ENCODE results near the gene SLC49A3. TPM values are rescaled to one million over a fixed set of nuclear protein-coding genes. Genes with fewer than 3 reads are reported as not detected.
"Not testable (repeated sequence)": the region's sequence is repeated elsewhere in the genome, so short reads cannot be mapped to it uniquely, and the experiment has no call there.

SLC49A3 gene
- 10 to 100 TPM in 2 of 3 donors, 1 to 10 TPM in 1; 6.5 to 14.6 (median 10.3) TPM for polyA plus RNA-seq

DNA sequence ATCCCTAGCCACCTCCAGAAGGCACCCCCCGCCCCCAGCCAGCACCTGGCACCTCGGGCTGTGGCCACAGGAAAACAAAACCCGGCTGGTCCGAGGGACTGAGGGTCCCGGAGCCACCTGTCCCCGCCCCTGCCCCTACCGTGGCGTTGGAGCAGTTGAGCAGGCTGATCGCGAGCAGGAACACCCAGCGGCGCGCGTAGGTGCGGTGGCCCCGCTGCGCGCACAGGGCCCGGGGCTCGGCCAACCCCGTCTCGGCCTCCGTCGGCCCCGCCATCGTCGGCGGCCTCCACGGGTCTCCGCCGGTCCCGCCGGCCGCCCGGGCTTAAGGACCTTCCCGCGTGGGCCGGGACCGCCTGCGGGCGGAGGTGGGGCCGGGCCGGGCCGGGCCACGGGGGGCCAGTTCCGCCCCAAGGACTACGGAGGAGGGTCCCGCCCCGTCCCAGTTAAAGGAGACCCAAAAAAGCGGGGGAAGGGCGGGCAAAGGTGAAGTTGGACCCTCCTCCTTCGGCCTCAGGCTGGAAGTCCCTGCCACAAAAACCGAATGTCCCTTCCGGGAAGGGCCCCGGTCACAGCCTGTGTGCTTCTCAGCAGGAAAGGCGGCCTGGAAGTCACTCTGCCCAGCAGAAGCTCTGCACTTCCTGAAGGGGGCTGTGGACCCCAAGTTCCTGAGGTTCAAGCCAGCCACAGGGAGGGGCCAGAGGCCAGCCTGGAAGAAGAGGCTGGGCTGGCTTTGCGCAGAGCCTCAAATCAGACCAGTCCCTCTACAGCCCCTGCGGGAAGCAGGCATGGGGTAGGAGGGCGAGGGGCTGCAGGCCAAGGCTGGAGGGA is at the start of gene SLC49A3:
Gene SLC49A3, minus strand, starts transcription at position 298 of the 828 bp plus-strand sequence. Its CDS starts 24 bp downstream, at position 274.
- 6 to 22% (median 9%) methylated on average over 37 to 59 of the region's 59 CpGs for WGBS, 3 donors
- no peak within 1 kb of the TSS for H3K27ac ChIP-seq (ENCODE audit: low read depth, low read length)

DNA sequence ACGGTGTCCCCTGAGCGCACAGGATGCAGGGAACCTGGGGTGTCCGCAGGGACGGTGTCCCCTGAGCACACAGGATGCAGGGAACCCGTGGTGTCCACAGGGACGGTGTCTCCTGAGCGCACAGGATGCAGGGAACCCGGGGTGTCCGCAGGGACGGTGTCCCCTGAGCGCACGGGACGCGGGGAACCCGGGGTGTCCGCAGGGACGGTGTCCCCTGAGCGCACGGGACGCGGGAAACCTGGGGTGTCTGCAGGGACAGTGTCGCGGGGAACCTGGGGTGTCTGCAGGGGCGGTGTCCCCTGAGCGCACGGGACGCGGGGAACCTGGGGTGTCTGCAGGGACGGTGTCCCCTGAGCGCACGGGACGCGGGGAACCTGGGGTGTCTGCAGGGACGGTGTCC is 47.6 kb upstream of the SLC49A3 start:
- not testable (repeated sequence) for H3K27ac ChIP-seq (ENCODE audit: low read depth, low read length)
- 95 to 96% (median 96%) methylated on average over 19 to 33 of the region's 34 CpGs for WGBS, 3 donors

DNA sequence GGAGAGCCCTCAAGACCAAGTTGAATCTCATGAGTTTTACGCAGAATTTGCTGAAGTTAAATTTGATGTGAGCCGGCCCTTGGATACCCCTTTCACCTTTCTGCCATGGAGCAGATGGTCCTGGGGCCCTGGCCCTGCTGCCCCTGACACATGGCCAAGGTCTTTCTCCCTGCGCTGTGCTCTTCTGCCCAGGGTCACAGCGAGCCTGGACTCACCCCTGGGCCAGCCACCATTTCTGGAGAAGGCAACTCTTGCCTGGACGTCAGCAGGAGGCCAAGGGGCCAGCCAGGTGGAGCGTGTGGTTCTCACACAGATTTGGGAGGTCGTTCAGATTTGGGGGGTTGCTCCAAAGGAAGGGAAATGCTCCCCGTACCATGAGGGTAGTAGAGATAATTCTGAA is 46.6 kb upstream of the SLC49A3 start:
- 95 to 98% (median 96%) methylated on average over 8 of the region's 8 CpGs for WGBS, 3 donors
- H3K27ac ChIP-seq (ENCODE audit: low read depth, low read length): no peak overlapping the region

DNA sequence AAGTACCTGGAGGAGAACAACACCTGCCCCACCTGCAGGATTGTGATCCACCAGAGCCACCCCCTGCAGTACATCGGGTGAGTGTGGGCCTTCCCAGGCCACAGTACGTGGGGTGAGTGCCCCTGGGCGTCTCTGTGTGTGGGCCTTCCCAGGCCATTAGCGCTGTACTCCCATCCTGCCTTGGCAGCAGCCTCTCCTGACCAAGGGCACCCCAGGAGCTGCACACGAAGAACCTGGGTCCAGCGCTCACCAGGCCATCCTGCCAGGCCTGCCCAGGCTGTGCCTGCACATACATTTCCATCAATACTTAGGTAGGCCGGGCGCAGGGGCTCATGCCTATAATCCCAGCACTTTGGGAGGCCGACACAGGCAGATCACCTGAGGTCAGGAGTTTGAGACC is 46.0 kb upstream of the SLC49A3 start:
- 93 to 95% (median 93%) methylated on average over 9 of the region's 9 CpGs for WGBS, 3 donors
- H3K27ac ChIP-seq (ENCODE audit: low read depth, low read length): no peak overlapping the region

DNA sequence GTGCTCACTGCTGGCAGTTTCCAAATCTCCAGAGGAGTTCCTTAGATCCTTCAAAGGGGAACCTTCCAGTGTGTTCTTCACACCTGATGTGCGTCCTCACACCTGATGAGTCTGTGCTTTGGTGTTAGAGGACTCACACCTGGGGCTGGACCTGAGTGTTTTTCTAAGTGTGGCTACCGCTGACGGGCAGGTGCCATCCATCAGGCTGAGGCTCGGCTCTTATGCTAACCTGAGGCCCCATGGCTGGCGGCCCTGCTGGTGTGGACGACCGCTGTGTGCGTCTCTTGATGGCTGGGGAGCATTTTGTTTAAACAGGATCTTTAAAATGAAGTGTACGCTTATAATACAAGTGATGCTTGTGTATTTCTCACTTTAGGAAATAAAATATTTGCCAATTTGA is 45.1 kb upstream of the SLC49A3 start:
- 92 to 96% (median 96%) methylated on average over 9 of the region's 9 CpGs for WGBS, 3 donors
- H3K27ac ChIP-seq (ENCODE audit: low read depth, low read length): no peak overlapping the region

DNA sequence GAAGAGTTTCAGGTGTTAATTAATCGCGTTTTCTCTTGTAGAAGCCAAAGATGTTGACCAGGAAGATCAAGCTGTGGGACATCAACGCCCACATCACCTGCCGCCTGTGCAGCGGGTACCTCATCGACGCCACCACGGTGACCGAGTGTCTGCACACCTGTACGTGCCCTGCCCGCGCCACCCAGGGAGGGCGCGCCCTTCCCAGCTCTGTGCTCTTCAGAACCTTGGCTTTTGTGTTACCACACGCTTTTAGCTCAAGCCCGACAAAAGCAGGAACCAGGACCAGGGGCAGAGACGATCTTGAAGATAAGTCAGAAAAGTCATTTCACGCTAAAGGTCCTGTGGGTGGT is 44.7 kb upstream of the SLC49A3 start:
- no peak overlapping the region for H3K27ac ChIP-seq (ENCODE audit: low read depth, low read length)
- 91 to 96% (median 96%) methylated on average over 18 of the region's 18 CpGs for WGBS, 3 donors

DNA sequence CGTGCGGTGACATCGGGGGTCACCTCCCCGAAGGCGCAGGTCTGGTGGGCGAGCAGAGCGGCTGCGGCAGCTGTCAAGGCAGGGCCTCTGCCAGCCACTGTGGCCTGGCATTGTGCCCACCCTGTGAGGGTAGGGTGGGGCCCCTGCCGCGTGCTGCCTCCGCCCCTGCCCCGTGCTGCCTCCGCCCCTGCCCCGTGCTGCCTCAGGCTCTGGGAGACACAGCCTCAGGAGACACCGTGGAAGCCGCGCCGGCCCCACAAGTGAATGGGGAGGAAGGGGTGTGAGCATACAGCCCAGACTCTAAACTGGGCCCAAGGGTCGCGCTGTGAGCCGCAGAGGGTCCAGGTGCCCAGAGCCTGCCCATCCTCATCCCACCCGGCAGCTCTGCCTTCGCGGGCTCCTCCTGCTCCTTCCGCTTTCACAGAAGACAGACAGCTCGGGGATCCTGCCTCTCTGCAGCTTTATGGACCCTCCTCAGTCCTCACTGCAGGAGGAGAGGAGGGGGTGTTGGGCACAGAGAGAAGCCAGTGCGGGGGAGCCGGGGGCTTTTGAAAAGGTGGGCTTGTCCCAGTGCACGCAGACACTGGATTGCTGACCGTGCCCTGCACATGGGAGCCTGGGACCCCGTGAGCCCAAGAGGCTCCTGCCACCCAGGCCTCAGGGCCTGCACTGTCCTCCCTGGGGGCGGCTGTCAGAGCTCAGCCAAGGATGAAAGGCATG is 44.1 kb upstream of the SLC49A3 start:
- no peak overlapping the region for H3K27ac ChIP-seq (ENCODE audit: low read depth, low read length)
- 86 to 89% (median 86%) methylated on average over 31 to 32 of the region's 32 CpGs for WGBS, 3 donors

DNA sequence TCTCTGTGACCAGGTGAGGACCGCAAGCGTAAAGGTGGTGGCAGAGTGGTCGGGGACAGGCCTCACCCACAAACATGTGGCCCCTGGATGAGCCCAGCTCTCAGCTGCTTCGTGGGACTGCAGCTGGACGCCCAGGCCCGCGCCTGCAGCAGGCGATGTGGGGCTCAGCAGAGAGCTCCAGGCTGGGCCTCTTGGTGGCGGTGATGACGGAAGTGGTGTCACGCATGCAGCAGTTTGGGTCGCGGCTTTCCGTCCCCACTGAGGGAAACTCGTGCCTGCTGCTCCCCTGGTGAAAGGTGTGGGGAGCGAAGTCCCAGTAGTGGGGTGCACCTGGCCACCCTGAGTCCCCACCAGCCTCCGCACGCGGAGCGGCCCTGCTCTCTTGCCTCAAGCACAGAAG is 43.5 kb upstream of the SLC49A3 start:
- 85 to 96% (median 88%) methylated on average over 20 of the region's 20 CpGs for WGBS, 3 donors
- no peak overlapping the region for H3K27ac ChIP-seq (ENCODE audit: low read depth, low read length)

DNA sequence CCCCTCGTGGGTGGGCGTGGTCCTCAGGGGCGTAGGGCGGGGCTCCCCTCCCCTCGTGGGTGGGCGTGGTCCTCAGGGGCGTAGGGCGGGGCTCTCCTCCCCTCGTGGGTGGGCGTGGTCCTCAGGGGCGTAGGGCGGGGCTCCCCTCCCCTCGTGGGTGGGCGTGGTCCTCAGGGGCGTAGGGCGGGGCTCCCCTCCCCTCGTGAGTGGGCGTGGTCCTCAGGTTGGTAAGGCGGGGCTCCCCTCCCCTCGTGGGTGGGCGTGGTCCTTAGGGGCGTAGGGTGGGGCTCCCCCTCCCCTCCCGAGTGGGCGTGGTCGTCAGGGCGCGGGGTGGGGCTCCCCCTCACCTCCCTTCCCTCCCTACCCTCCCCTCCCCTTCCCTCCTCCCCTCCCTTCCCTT is 43.0 kb upstream of the SLC49A3 start:
- H3K27ac ChIP-seq (ENCODE audit: low read depth, low read length): not testable (repeated sequence)
- 82 to 87% (median 83%) methylated on average over 8 to 26 of the region's 27 CpGs for WGBS, 3 donors

DNA sequence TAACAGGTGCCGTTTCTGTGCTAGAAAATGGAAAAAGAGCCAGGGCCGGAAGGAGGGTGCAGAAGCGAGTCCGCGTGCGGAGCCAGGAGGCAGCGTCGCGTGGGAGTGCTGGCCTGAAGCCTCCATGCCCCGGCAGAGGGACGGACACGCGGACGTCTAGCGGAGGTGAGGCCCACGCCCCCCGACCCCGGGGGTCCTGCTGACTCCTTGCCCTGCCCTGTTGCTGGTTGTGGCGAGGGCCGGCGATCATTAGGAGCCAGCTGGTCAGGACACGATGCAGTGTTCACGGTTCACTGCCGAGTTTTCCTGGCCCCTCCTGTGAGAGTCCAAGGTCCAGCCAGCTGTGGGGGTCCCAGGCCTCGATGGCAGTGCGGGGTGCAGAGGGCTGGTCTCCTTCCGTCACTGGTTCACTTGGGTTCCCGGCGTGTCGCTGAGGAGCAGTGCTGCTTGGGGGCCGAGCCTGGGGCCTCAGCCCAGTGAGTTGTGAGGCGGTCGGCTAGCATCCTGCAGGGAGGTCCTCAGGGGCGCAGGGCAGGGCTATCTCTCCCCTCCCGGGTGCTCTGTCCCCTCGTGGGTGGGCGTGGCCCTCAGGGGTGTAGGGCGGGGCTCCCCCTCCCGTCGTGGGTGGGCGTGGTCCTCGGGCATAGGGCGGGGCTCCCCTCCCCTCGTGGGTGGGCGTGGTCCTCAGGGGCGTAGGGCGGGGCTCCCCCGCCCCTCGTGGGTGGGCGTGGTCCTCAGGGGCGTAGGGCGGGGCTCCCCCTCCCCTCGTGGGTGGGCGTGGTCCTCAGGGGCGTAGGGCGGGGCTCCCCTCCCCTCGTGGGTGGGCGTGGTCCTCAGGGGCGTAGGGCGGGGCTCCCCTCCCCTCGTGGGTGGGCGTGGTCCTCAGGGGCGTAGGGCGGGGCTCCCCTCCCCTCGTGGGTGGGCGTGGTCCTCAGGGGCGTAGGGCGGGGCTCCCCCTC is 42.3 kb upstream of the SLC49A3 start:
- 92 to 96% (median 94%) methylated on average over 38 to 54 of the region's 68 CpGs for WGBS, 3 donors
- not testable (repeated sequence) for H3K27ac ChIP-seq (ENCODE audit: low read depth, low read length)

DNA sequence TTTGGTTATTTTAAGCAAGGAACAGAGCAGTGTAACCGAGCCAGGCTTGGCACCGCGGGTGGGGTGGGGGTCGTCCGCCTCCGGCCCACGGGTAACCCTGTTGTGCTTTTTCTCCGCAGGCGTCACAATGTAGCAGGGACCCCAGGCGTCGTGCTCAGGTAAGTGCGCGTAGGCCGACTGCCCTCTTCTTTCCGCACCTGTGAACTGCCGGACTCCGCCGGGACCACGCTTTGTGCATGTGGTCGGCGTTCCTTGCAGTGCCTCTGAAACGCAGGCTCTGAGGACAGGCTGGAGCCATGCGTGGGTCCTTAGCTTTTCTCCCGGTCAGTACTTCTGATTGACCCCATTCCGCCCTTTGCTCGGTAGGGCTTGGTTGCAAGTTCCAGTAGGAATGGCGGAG is 41.6 kb upstream of the SLC49A3 start:
- 97% methylated on average over 21 to 27 of the region's 27 CpGs for WGBS, 3 donors
- H3K27ac ChIP-seq (ENCODE audit: low read depth, low read length): no peak overlapping the region

DNA sequence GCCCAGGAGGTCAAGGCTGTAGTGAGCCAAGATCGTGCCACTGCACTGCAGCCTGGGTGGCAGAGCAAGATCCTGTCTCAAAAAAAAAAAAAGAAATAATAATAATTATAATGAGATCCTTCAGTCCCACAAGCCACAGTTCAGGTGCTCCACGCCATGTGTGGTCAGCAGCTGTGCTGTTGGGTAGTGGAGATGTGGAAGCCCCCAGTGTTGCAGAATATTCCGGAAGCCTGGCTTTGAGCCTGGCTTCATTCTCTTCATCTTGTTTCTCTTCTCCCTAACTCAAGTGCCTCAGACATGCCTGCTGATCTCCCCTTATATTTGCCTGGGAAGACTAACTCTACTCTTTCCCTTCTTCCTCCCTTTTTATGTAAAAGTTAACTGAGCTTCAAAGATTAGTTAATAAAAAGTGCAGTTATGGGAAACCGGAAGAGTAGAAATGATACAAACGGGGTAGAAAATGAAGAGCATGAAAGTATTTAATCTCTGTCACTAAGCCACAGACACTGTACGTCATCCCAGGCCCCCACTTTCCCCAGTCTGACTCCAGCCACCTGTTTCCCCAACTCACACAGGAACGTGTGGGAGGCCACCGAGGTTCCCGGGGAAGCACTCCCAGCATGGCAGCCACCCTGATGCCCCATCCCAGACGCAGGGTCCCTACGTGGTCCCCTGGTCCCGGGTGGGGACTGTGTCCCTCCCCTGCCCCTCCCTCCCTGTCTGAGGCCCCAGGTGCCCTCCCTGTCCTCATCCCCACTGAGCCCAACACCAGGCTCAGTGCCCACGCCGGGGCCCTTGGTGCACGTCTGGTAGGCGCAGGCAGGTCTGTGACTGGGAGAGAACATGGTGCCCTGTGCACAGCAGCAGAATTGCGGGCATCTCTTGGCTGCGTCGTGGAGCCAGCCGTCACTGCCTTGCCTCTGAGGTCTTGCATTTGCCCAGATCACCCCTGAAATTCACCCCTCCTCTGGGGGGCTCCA is 40.7 kb upstream of the SLC49A3 start:
- H3K27ac ChIP-seq (ENCODE audit: low read depth, low read length): no peak overlapping the region
- 88 to 92% (median 89%) methylated on average over 16 to 20 of the region's 20 CpGs for WGBS, 3 donors

DNA sequence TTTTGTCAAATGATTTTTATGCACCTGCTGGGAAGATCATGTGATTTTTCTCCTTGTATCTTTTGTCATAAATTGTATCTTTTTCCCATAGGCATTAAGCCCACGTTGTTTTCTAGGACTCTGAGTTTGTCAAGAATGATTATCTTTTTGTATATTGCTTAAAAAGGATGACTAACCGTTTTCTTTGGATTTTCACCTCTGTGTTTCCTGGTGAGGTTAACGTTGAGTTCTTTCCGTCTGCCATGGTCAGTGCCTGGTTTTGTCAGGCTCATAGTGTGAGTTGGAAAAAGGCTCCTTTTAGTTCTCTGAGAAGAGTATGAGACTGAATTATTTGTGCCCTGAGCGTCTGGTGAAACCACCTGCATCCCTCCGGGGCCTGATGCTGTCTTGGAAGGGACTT is 38.6 kb upstream of the SLC49A3 start:
- H3K27ac ChIP-seq (ENCODE audit: low read depth, low read length): no peak overlapping the region
- 63 to 74% (median 64%) methylated on average over 6 of the region's 6 CpGs for WGBS, 3 donors

DNA sequence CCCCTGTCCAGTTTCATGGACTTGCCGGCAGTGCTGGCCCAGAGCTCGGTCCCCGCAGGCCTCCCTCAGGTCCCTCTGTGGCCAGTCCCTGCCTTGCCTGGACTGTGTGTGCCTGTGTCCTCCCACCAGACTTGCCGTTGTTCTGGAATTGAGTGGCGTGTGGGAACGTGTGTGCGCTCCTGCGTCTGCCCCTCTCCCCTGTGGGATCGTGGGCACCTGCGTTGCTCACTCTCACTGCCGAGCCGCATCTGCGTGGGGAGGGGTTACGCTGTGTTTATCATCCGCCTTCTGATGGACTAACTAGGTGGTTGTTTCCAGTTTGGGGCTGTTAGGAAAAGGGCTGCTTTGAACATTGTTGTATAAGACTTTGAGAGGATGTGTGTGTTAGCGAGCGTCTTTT is 37.9 kb upstream of the SLC49A3 start:
- WGBS, 3 donors: 63 to 81% (median 68%) methylated on average over 15 to 17 of the region's 17 CpGs
- no peak overlapping the region for H3K27ac ChIP-seq (ENCODE audit: low read depth, low read length)

DNA sequence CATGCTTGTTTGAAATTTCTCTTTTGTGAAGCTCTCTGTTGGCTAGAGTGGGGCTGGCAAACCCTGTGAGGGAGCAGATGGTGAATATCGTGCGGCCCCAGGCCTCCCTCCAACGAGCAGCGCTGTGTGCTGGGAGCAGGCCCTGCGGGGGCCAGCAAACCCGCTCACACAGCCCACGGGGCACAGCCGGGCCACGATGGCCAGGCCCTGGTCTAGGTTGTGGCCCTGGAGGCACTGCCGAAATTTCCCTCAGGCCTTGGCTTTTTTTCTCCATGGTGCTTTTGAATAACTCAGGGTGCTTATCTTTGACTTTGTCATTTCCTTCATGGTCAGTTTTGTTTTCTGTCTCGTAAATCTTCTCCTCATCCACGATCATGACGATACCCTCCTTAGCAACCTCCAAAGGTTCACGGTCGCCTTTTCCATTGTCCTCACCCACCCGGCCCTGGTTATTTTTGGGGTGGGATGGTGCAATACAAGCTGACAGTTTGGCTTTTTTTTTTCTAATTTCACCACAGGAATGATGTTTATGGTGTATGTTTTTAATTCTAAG is 37.4 kb upstream of the SLC49A3 start:
- no peak overlapping the region for H3K27ac ChIP-seq (ENCODE audit: low read depth, low read length)
- WGBS, 3 donors: 45 to 77% (median 50%) methylated on average over 16 of the region's 16 CpGs

DNA sequence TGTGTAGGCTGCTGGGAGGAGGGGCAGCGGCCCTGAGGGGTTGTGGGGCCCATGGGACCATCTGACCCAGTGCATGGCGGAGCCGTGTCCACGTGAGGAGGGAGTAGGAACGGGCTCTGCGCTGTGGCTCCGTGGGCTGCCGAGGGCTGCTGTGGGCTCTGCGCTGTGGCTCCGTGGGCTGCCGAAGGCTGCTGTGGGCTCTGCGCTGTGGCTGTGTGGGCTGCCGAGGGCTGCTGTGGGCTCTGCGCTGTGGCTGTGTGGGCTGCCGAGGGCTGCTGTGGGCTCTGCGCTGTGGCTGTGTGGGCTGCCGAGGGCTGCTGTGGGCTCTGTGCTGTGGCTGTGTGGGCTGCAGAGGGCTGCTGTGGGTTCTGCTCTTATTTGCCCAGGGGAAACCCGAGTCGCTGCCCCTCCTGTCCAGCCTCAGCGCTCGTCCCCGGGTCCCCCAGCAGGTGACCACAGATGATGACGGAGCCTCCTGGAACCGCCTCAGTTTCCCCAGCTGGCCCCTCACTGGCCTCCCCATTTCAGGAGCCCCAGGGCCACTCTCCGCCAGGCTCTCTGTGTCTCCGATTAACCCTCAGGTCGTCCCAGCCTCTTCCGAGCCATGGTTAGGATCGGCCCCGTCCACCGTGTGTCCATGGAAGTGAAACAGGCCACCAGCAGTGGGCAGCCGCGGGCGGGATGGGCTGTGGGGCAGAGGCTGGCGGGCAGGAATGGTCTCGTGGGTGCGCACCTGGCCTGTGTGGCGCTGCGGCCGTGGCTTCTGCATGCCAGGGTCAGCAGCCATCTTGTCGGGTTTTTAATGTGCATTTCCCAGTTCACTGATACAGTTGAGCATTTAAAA is 36.7 kb upstream of the SLC49A3 start:
- H3K27ac ChIP-seq (ENCODE audit: low read depth, low read length): no peak overlapping the region
- WGBS, 3 donors: 90 to 94% (median 90%) methylated on average over 33 to 41 of the region's 41 CpGs

Measured in adipose tissue (tissue), 3 donors.